ENCODE data around the gene PRKG1.
"Not testable (repeated sequence)": the region's sequence is repeated elsewhere in the genome, so short reads cannot be mapped to it uniquely, and the experiment has no call there.

The PRKG1 gene

DNA sequence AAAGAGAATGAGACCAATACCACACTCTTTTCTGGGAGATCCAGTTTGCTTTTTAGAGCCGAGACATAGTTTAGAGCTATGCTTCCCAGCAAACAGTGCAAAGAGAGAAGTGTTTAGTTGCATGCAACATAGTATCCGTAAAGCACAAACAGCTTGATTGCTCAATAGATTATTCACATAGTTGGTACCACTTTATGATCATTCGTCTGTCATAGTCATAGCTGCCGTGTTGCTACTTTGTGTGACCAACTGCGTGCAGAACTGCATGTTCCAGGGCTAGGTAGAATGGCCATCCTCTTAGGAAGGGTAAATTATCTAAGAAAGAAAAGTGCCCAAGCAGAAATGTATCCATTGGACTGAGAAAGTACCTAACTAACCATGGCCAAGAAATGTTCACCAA, 1036.3 kb downstream of the PRKG1 start:
- no peak for DNase-seq

DNA sequence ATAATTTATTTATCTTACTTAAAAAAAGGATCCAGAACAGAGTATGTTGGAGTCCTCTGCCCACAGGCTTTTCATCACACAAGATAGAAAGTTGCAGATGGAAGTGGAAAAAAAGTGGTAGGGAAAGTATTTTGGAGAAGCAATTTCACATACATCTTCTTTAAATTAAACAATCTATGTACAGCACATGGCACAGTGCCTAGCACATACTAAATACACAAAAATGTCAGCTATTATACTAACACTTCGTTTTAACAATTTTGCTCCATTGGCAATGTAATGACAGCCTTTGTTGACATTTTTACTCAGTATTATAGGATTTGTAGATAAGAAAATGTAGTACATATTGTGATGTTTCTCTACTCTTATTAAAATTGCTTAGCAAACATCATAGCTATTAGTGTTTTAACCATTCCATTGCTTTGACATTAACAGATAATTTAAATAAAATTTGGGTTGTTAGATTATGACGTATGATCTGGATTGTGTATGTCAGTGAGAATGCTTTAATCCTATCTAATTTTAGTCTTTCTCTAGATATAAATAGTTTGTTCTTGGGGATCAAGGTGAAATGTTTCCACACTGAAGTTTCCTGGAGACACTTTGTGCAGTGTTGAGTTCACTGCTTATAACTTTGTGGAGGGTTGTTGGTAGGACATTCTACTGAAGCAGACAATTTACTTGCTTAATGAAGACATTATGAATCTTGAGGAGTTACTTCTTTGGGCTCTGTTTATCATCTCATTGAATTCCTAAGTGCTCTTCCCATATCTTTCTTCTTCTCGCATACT, 1037.0 kb downstream of the PRKG1 start:
- DNase-seq: no peak

DNA sequence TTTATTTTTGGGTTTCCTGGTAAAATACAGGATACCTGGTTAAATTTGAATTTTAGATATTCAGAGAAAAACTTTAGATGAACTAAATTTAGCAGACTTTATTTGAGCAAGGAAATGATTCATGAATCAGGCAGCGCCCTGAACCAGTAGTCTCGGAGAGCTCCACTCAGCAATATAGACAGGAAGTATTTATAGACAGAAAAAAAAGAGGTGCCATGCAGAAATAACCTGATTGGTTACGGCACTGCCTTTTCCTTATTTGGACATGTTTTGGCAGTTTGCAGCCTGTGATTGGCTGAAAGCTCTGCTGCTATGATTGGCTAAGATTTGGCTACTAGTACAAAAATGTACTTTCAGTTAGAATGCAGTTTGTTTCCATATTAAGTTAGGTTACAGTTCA, 1041.5 kb downstream of the PRKG1 start:
- no peak for DNase-seq

DNA sequence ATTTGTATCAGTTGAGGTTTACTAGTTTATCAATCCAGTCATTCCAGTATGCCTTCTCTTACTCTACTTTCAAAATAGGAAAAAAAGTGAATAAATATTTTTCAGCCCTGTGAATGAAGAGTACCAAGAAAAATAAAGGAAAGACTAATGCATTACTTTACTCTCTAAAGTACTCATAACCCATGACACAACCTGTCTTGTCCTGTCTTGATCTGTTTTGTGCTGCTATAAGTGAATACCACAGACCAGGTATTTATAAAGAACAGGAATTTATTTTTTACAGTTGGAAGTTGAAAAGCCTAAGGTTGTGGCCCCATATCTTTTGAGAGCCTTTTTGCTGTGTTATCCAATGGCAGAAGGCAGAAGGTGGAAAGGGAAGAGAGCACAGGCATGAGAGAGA, 1045.2 kb downstream of the PRKG1 start:
- DNase-seq: no peak

DNA sequence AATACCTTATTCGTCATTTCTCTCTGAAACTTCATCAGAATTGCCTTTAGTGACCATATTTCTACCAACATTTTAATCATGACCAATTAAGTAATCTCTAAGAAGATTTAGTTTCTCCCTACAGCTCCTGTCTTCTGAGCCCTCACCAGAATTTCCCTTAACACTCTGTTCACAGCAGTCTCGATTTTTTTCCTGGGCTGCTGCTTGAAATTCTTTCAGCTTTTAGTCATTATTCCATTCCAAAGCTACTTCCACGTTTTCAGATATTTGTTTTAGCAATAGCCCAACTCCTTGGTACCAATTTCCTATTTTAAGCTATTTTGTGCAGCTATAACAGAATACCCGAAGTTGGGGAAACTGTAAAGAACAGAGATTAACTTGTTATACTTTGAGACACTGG, 1047.4 kb downstream of the PRKG1 start:
- DNase-seq: no peak

DNA sequence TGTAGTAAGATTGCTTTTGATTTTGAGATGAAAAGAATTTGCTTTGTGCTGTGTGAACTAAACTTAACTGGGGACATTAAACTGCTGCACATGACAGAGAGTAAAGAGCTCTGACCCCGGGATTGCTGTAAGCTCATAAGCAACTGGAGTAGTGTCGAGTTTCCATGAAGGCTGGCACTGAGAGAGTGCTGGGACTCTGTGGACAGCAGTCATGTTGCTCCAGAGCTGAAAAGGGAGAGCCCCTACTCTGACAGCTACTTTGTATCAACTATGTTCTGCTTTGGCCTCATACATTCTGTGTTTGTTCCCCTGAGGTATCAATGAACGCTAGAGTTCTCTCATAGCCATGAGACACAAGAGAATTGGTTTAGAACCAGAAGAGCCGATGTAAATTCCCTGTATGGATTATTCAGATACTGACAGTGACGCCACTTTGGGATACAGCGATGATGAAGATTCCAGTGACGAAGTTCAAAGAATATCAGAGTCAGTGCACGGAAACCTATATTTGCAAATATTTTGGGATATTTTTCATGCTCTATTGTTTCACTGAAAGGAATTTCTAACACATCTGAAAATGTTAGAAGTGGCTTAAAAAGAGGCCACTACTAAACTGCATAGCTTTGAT, 1053.9 kb downstream of the PRKG1 start:
- DNase-seq: no peak

DNA sequence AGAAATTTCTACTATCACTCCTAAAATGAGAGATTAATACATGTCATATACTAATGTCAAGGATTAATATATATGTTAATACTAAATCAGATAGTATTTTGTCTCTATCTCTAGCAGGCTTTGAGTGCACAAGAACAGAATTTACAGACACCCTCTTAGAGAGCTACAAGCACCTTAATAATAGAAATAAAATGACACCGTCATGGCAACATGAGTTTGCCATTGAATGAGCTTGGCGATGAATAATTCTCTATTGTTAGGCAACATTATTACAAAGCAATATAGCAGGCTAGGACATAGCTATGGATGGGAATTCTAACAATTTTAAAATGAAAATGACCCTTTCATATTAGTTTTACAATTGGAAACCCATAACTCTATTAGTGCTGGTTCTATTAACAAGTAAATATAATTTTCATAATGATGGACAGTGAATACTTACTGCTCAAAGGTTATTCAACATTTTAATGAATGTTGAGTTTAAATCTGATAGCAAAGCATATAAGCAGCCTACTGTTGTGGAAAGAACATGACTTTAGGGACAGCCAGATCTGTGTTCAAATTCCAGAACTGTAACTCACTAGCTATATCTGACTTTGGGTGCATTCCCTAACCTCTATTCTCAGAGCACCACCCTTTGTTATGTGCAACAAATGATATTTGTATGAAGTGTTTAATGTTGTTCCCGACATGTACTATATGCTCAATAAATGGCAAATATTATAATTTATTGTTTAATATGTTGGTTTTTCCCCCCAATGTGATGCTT, 1055.3 kb downstream of the PRKG1 start:
- no peak for DNase-seq

DNA sequence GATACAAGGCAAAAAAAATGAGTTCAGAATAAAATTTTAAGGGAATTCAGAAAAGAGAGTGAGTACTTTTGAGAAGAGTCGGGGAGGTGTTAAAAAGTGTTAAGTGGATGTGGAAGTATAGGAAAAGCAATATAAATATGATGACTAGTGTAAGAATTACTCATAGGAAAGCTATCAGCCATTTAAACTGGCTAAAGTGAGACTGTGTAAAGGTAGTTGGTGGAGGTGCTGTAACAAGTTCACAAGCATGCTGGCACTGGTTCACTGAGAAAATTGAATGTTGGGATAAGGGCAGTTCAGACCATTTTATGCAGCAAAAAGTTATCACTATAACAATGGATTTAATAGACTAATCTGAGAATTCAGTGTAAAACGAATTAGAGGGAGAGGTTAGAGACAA, 1060.8 kb downstream of the PRKG1 start:
- no peak for DNase-seq

DNA sequence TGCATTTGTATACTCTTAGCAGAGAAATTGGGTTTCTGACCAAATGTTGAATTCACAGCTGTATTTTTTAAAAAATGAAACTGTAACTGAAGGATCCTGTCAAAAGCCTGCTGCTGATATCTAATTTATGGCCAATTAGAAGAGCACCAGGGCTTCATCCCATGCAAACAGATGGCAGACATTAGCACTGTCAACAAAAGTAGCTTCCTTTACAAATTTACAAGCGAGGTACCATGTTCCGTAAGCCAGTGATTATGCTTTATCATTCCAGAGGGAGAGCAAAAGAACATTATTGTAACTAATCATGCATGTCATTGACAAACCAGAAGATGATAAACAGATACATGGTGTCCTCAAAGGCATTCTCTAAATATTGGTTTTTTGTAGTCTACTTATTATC, 1062.6 kb downstream of the PRKG1 start:
- no peak for DNase-seq

DNA sequence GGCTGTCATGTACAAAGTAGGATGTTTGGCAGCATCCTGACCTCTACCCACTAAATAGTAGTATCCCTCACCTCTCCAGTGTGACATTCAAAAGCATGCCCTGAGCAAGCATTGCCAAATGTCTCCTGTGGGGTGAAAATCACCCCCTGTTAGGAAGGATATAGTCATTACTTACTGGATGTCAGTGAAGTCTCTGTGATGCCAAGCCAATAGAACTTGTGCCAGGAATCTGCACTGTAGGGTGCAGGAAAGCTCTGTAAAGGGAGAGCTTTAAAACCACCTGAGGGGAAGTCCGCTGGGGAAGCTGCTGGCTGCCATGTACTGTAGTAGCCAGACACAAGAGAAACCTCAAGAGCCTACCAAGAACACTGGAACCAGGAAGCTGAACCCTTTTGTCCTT, 1069.1 kb downstream of the PRKG1 start:
- DNase-seq: no peak

DNA sequence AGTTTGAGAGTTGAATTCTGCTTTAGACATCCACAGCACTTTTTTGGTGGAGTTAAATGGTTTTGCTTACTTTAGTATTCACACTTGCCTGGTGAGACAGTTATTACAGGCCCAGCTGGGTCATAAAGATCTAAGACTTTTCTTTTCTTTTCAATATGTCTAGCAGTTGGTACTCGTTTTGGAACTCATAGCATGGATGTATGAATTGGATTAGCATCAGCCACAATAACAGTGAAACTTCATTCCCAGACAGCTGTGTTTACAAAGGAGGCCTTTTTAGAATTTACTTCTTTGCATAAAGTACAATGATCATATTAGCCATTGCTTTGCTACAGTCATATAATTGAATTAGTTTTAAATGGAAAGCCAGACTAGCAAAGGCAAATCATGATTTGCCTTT, 1071.3 kb downstream of the PRKG1 start:
- DNase-seq: no peak

DNA sequence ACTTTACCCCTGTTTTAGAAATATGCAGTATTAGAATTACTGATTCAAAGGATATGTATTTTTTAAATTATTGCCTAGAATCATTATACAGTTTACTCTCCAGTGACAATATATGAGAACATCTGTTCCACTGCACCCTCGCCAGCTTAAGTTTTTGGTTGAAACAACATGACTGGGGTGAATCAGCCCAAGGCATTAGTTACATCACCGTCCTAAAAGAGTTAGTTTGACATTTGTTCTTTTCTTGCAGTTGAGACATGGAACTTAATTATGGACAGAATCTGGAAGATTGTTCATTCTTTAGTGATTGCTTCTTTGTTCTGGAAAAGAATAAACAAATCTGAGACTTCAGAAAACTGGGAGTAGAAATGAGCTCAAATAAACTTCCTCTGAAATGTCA, 1072.5 kb downstream of the PRKG1 start:
- no peak for DNase-seq

DNA sequence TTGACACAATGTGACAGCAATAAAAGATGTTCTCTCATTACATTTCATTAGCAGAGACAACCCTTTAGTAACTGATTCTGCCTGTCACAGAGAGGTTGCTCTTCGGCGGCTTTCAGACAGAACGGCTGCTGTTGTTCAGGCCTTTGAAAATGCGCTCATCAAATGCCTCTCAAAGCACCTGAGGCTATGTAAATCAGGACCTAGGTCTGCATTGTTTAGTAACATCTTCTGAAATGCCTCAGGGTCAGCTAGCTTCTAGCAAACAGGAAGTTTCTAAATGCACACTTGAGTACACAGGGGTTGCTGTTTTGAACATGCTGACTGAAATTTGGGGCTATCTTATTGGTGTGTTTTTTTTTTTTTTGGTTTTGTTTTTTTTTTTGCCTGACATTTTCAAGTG, 1096.5 kb downstream of the PRKG1 start:
- DNase-seq: no peak

DNA sequence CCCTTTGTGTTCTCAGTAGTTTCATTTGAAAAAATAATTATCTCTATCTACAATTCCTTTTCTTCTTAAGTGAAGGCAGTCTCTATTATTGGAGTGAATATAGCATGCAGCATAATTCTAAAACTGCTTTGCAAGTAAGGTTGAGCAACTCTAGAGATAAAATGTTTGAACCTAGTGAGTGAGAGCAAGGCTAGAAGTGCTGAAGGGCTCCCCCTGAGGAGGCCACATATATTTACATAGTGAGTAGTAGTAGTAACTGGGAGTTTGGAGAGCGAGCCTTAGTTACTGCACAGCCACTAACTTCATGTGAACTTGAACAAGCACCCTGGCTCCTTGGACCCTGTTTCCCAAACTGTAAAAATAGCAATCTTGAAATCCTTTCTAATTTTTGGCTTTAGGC, 1098.3 kb downstream of the PRKG1 start:
- no peak for DNase-seq

DNA sequence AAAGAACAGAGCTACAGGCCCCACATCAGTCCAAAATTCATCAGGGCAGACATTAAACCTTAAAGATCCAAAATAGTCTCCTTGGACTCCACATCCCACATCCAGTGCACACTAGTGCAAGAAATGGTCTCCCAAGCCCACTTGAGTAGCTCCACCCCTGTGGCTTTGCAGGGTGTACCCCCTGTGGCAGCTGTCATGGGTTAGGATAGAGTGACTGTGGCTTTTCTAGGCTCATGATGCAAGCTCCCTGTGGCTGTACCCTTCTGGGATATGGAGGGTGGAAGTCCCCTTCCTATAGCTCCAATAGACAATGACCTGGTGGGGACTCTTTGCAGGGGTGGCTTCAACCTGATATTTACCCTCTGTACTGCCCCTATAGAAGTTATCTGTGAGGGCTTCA, 1111.0 kb downstream of the PRKG1 start:
- no peak for DNase-seq

DNA sequence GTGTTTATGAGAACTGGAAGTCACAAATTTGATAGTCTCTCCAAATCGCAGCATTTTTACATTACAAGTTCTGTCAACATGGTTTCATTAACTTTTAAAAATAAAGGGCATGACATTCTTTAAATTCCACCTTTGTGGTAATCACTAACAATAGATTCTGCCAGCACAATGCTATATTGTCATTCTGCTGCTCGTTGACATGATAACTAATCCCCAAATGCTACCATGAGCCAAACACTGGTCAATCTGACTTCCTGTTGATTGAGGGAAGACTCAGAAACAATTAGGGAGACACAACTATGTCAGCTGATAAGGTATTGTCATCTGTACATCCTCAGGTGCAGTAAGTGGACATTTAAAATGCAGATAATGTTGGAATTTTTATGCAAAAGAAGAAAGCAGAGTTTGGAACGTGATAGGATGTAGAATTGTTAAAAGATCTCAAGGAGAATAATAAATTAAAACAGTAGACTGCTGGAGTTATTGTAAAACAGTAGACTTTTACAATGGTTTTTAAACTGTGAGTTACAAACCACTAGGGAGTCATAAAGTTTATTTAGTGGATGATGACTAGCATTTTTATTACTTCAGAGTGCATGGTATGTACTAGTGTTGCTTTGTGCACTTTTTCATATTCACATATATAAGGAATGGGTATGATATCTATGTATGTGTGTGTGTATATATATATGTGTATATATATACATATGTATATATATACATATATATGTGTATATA, 1113.4 kb downstream of the PRKG1 start:
- DNase-seq: no peak

DNA sequence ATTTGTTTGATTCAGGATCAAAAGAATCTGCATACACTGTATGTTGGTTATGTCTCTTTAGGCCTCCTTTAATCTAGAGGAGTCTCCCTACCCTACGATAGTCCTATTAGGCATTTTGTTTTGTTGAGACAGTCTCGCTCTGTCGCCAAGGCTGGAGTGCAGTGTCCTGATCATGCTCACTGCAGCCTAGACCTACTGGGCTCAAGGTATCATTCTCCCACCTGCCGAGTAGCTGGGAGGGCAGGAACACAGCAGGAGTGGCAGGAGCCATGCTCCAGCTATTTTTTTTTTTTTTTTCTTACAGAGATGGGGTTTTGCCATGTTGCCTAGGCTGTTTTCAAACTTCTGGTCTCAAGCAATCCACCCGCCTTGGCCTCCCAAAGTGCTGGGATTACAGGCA, 1116.8 kb downstream of the PRKG1 start:
- no peak for DNase-seq

DNA sequence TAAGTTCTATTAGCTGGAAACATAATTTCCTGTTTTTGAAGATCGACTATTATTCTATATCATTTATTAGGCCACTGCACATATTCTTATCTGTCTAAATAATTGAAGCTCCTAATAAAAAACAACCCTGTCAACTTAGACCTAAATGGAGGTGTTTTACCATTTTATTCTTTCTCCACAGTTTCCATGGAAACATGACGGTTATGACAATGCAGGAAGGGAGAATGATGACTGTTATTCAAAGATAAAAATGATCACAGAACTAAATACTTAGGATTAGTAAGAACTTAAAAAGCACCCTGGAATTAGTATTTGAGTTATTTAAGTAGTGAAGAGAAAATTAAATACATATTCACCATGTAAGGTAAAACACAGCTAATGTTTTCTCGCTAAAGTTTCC, 1119.9 kb downstream of the PRKG1 start:
- no peak for DNase-seq

DNA sequence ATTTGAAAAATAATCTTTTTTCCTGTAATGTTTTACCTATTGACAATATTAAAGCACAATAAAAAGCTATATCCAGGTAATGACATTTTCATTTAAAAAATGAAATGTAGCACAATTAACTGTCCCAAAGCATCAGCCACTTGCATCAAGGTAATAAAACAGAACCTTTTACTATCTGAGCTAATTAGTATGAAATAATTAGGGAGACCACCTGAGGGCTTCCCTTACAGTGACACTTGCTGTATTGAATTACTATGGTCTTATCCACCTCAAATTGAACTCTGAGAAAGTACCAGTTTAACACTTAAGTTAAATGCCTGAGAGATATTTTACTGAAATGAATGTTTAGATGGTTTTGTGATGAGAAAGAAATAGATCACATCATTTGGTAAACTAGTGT, 1120.4 kb downstream of the PRKG1 start:
- DNase-seq: no peak

DNA sequence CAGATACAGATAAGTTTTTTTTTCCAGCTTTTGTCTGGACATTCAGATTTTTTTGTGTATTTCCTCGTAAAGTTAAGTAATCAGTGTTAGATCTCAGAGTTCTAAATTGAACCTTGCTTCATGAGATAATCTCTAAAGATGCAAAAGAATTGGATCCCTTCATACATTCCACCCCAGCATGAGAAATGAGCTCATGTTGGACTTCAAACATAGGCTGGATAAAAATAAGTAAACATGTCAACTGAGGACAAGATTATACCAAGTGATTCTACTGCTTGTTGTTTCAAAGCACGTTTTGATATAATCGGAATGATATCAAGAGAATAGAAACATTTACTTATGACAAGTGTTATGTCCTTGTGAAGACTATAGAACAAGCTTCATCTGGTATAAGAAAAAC, 1122.8 kb downstream of the PRKG1 start:
- no peak for DNase-seq

DNA sequence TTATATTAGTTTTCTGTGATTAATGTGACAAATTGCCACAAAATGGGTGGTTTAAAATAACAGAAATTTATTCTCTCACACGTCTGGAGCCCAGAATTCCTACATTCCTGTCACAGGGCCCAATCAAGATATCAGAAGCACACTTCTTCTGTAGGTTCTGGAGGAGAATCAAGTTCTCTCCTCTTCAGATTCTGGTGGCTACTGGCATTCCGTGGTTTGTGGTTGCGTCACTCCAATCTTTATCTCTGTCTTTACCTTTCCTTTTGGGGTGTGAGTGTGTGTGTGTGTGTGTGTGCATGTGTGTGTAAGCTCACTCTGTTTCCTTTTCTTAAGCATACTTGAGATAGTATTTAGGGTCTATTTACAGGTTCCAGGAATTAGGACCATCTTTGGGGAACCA, 1124.3 kb downstream of the PRKG1 start:
- DNase-seq: no peak

DNA sequence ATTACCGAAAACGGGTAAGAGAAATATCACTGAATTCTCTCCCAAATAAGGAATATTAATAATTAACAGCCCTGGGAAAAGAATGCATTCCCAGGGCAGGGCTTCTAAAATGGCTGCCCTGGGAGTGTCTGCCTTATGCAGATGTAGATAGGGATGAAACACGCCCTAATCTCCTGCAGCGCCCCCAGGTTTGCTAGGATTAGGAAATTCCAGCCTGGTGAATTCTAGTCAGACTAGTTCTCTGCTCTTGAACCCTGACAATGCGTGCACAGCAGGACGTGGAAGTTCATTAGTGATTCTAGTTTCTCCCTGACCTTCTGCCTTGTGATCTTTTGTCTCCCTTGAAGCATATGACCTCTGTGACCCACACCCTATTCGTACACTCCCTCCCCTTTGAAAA, 1130.6 kb downstream of the PRKG1 start:
- not testable (repeated sequence) for DNase-seq

DNA sequence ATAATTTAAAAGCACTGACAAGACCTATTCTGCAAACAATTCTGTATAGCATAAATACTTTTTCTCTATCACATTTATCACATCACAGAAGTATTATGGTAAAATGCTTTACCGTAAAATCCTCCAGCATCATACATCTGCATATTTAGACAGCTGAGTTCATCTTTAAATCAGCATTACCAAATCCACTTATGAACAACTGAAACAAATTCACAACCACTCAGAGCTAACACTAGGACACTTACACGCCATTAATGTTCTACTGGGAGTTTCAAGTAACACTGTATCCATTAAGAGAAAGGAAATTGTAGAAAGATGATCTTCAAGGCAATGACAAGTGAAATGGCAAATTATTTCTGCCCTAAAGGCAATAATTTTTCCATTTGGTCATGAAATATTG, 1134.1 kb downstream of the PRKG1 start:
- DNase-seq: no peak

DNA sequence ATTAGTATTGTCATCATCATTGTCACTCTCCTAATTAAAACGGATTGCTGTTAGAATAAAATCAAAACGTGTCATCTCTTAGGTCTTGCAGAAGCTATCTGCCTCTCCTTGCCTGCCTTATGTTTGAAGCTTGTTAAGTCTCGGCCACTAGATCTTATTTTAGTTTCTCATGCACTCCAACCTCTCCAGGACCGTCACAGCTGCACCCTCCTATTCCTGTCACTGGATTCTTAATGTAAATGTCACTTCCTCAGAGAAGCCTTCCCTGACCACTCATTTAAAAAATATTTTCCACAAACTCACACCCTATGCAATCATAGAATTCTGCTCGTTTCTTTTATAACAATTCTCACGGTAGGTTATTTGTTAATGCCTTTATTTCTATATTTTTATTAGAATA, 1135.9 kb downstream of the PRKG1 start:
- no peak for DNase-seq

All from NCI-H1105 (cell line).